Prostate gland (tissue), 2 donors: Measurements from ENCODE around the gene BACH1.

Experiments used
- POLR2A ChIP-seq: fragments of 450-650 bp; IDR thresholded peaks from one replicate; pipeline ENCODE4 v1.6.1; 2016; ENCODE audit warnings: antibody characterized with exemption, mild to moderate bottlenecking
- TF ChIP-seq, protein P1 (sequence below), 4 experiments: fragments of 200-600 bp in 2 of 4; fragments of 450-650 bp in 2 of 4; sonication (generic) in 2 of 4; IDR thresholded peaks; 1 replicate in 3 of 4; 2 replicates in 1 of 4; pipeline ENCODE4 v1.5.1; 2016 to 2019; ENCODE audit warnings: antibody characterized with exemption in 4 of 4, mild to moderate bottlenecking in 2 of 4, moderate library complexity in 2 of 4

- TF ChIP-seq POLR2A = no peak
- TF ChIP-seq, protein P1, sequence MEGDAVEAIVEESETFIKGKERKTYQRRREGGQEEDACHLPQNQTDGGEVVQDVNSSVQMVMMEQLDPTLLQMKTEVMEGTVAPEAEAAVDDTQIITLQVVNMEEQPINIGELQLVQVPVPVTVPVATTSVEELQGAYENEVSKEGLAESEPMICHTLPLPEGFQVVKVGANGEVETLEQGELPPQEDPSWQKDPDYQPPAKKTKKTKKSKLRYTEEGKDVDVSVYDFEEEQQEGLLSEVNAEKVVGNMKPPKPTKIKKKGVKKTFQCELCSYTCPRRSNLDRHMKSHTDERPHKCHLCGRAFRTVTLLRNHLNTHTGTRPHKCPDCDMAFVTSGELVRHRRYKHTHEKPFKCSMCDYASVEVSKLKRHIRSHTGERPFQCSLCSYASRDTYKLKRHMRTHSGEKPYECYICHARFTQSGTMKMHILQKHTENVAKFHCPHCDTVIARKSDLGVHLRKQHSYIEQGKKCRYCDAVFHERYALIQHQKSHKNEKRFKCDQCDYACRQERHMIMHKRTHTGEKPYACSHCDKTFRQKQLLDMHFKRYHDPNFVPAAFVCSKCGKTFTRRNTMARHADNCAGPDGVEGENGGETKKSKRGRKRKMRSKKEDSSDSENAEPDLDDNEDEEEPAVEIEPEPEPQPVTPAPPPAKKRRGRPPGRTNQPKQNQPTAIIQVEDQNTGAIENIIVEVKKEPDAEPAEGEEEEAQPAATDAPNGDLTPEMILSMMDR (IDR thresholded peaks at IDR 0.05) = no peak
These were observed 51.6 kb downstream of the BACH1 start for GRCh38 chr21:29350246-29350779.
